ENCODE measurements around the gene NCAPD2. TPM values are rescaled to one million over a fixed set of nuclear protein-coding genes. Genes with fewer than 3 reads are reported as not detected.

Gene NCAPD2
- total RNA-seq, 1 experiment from 2014 or later: 60.2 TPM

GRCh38 chr12:6534945-6535696 is 41.2 kb downstream of the NCAPD2 start:
- DNase-seq (ENCODE audit: low spot score): peak; percentile 42

- no peak for DNase-seq (ENCODE audit: low spot score)
Measured at GRCh38 chr12:6535697-6535946, 41.7 kb downstream of the NCAPD2 start.

GRCh38 chr12:6535960-6536847 is 42.3 kb downstream of the NCAPD2 start:
- no peak for DNase-seq (ENCODE audit: low spot score)

- DNase-seq (ENCODE audit: low spot score): no peak
Measured at GRCh38 chr12:6536894-6537579, 43.1 kb downstream of the NCAPD2 start.

- peak; percentile 57 for DNase-seq (ENCODE audit: low spot score)
Measured at GRCh38 chr12:6537580-6538419, 43.9 kb downstream of the NCAPD2 start.

- peak; percentile 32 for DNase-seq (ENCODE audit: low spot score)
Measured at GRCh38 chr12:6538420-6539313, 44.8 kb downstream of the NCAPD2 start.

- no peak for DNase-seq (ENCODE audit: low spot score)
Measured at GRCh38 chr12:6539314-6539682, 45.4 kb downstream of the NCAPD2 start.

GRCh38 chr12:6539707-6540134 is 45.8 kb downstream of the NCAPD2 start:
- DNase-seq (ENCODE audit: low spot score): no peak

- peak; percentile 90 for DNase-seq (ENCODE audit: low spot score)
Measured at GRCh38 chr12:6540181-6540877, 46.4 kb downstream of the NCAPD2 start.

GRCh38 chr12:6541371-6542165 is 47.7 kb downstream of the NCAPD2 start:
- DNase-seq (ENCODE audit: low spot score): no peak

GRCh38 chr12:6542209-6543009 is 48.5 kb downstream of the NCAPD2 start:
- no peak for DNase-seq (ENCODE audit: low spot score)

- DNase-seq (ENCODE audit: low spot score): no peak
Measured at GRCh38 chr12:6546016-6546415, 52.1 kb downstream of the NCAPD2 start.

GRCh38 chr12:6547566-6547965 is 53.7 kb downstream of the NCAPD2 start:
- no peak for DNase-seq (ENCODE audit: low spot score)

- DNase-seq (ENCODE audit: low spot score): peak; percentile 74
Measured at GRCh38 chr12:6547987-6548386, 54.1 kb downstream of the NCAPD2 start.

GRCh38 chr12:6548556-6548955 is 54.7 kb downstream of the NCAPD2 start:
- no peak for DNase-seq (ENCODE audit: low spot score)

GRCh38 chr12:6548966-6549683 is 55.2 kb downstream of the NCAPD2 start:
- DNase-seq (ENCODE audit: low spot score): no peak

GRCh38 chr12:6549684-6550151 is 55.8 kb downstream of the NCAPD2 start:
- DNase-seq (ENCODE audit: low spot score): no peak

All from A172 (cell line).